Measurements from ENCODE around the gene KRTAP12-4.

KRTAP12-4 gene

DNA sequence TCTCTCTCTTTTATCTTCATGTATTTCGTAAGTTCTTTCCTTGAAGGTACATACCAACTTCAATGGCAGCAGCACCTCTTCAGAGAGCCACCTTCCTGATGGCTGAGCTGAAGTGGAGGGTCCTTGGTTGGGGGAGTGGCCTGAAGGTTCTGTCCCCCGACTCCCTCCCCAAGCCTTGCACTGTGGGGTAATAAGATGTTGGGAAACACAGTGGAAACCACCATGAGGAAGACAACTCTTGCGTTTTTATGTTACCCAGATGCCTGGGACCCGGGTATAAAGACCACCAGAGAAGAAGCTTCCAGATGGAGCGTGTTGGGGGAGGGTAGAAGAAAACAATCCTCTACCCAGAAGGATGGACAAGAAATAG is 4.1 kb upstream of the KRTAP12-4 start:
- TF ChIP-seq, protein P1, sequence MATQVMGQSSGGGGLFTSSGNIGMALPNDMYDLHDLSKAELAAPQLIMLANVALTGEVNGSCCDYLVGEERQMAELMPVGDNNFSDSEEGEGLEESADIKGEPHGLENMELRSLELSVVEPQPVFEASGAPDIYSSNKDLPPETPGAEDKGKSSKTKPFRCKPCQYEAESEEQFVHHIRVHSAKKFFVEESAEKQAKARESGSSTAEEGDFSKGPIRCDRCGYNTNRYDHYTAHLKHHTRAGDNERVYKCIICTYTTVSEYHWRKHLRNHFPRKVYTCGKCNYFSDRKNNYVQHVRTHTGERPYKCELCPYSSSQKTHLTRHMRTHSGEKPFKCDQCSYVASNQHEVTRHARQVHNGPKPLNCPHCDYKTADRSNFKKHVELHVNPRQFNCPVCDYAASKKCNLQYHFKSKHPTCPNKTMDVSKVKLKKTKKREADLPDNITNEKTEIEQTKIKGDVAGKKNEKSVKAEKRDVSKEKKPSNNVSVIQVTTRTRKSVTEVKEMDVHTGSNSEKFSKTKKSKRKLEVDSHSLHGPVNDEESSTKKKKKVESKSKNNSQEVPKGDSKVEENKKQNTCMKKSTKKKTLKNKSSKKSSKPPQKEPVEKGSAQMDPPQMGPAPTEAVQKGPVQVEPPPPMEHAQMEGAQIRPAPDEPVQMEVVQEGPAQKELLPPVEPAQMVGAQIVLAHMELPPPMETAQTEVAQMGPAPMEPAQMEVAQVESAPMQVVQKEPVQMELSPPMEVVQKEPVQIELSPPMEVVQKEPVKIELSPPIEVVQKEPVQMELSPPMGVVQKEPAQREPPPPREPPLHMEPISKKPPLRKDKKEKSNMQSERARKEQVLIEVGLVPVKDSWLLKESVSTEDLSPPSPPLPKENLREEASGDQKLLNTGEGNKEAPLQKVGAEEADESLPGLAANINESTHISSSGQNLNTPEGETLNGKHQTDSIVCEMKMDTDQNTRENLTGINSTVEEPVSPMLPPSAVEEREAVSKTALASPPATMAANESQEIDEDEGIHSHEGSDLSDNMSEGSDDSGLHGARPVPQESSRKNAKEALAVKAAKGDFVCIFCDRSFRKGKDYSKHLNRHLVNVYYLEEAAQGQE (IDR thresholded peaks at IDR 0.05; ENCODE audit: insufficient read depth in 1 of 2, low read depth in 2 of 2, low read length in 2 of 2): no peak
- TF ChIP-seq POLR2AphosphoS5 (IDR thresholded peaks at IDR 0.05; ENCODE audit: low read depth, low read length) (no peak), FOXP2 (optimal IDR thresholded peaks at IDR 0.05; ENCODE audit: borderline replicate concordance, extremely low read depth, extremely low read length, insufficient read depth) (no peak), TAF1 (IDR thresholded peaks at IDR 0.05; ENCODE audit: borderline replicate concordance, insufficient read depth, low read length) (no peak), SIN3A (IDR thresholded peaks at IDR 0.05; ENCODE audit: borderline replicate concordance, insufficient read depth, low read length) (no peak)

DNA sequence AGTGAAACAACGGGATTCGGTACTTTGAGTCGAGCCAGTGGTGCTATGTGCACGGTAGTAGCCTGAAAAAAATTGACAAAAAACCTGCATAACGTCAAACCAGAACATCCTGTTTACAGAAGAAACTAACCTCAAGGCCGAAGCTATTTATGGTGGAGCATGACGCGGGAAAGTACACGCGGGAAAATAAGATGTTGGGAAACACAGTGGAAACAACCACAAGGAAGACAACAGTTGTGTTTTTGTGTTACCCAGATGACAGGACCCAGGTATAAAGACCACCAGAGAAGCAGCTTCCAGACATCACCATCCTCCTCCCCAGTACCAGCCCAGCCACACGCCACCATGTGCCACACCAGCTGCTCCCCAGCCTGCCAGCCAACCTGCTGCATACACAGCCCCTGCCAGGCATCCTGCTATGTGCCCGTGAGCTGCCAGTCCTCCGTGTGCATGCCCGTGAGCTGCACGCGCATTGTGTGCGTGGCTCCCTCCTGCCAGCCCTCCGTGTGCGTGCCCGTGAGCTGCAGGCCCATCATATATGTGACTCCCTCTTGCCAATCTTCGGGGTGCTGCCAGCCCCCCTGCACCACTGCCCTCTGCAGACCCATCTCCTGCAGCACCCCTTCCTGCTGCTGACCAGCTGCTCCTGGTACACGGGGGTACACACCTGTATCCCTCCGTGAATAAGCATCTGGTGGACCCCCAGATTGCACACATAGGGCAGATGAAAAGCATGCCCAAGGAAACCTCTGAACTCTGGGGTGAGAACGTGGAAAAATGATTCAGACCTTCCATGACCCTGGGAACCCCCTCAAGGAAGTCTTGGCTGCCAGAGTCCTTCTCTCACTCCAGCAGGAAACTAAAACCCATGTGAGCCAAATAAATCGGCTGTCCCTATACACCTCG is 3.4 kb upstream of the KRTAP12-4 start, which contains the start of gene KRTAP12-3:
Gene KRTAP12-3, plus strand, starts transcription at position 298 of the 906 bp plus-strand sequence. Its CDS starts 48 bp downstream, at position 346.
- no peak for TF ChIP-seq TAF1 (IDR thresholded peaks at IDR 0.05; ENCODE audit: borderline replicate concordance, insufficient read depth, low read length)
- no peak for TF ChIP-seq FOXP2 (optimal IDR thresholded peaks at IDR 0.05; ENCODE audit: borderline replicate concordance, extremely low read depth, extremely low read length, insufficient read depth)
- TF ChIP-seq, protein P1 (IDR thresholded peaks at IDR 0.05; ENCODE audit: insufficient read depth in 1 of 2, low read depth in 2 of 2, low read length in 2 of 2): no peak
- TF ChIP-seq SIN3A (IDR thresholded peaks at IDR 0.05; ENCODE audit: borderline replicate concordance, insufficient read depth, low read length): no peak
- no peak for TF ChIP-seq POLR2AphosphoS5 (IDR thresholded peaks at IDR 0.05; ENCODE audit: low read depth, low read length)

DNA sequence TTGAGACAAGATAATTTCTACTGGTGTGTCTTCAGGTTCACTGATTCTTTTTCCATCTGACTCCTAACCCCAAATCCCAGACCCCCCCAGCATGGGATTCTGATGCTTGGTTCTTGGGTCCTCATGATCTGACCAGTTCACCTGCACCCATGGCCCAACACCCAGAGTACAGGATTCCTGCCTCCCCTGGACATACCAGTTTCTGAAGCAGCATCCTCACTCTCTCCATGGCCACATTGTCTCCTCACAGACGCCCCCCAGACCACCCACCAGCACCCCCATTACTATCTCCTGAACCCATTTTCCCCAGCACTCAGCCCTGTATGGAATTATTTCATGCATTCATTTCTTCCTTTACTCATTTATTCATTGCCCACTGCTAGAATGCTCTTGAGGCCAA is 2.4 kb upstream of the KRTAP12-4 start:
- TF ChIP-seq FOXP2 (optimal IDR thresholded peaks at IDR 0.05; ENCODE audit: borderline replicate concordance, extremely low read depth, extremely low read length, insufficient read depth) (no peak), TAF1 (IDR thresholded peaks at IDR 0.05; ENCODE audit: borderline replicate concordance, insufficient read depth, low read length) (no peak), POLR2AphosphoS5 (IDR thresholded peaks at IDR 0.05; ENCODE audit: low read depth, low read length) (no peak), SIN3A (IDR thresholded peaks at IDR 0.05; ENCODE audit: borderline replicate concordance, insufficient read depth, low read length) (no peak)
- TF ChIP-seq, protein P1 (IDR thresholded peaks at IDR 0.05; ENCODE audit: insufficient read depth in 1 of 2, low read depth in 2 of 2, low read length in 2 of 2): no peak

DNA sequence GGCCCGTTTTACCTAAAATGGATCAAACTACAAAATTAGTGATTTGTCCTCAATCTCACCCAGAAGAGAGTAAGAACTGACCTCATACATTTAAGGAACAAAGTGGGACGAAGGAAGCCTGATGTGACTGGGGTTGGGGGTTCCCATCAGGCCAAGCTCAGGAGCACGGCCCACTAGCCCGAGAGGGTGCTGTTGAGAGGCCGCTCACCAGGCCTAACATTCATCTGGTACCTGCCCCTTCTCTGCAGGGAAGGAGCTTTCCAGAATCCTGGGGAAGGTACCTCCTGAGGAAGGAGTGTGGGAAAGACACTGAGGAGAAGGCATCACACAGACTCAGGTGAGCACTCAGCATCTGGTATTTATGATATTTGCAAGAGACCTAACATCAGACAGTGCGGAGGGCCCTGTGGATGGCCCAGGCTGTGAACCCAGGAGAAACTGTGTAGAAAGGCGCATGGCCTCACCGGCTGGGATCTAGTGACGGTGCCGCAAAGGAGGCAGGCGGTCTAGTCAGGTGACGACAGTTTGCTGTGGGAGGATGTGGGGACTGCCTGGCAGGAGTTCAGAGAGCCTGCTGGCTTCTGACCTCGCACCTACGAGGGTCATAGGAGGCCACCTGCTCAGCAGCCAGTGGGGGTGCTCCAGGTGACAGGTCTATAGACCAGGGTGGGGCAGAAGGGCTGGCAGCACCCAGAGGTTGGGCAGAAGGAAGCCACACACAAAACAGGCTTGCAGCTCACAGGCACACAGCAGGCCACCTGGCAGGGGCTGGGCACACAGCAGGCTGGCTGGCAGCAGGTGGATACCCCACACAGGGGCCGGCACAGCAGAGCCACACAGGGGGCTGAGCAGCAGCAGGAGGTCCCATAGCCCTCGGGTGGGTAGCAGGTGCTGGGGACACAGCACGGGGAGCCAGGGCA is 543 bp downstream of the KRTAP12-4 start:
- TF ChIP-seq FOXP2 (optimal IDR thresholded peaks at IDR 0.05; ENCODE audit: borderline replicate concordance, extremely low read depth, extremely low read length, insufficient read depth): no peak
- TF ChIP-seq, protein P1 (IDR thresholded peaks at IDR 0.05; ENCODE audit: insufficient read depth in 1 of 2, low read depth in 2 of 2, low read length in 2 of 2): no peak
- no peak for TF ChIP-seq POLR2AphosphoS5 (IDR thresholded peaks at IDR 0.05; ENCODE audit: low read depth, low read length)
- no peak for TF ChIP-seq SIN3A (IDR thresholded peaks at IDR 0.05; ENCODE audit: borderline replicate concordance, insufficient read depth, low read length)
- no peak for TF ChIP-seq TAF1 (IDR thresholded peaks at IDR 0.05; ENCODE audit: borderline replicate concordance, insufficient read depth, low read length)

Measured in PFSK-1 (cell line).